Placental pericyte (primary cell): ENCODE measurements around the gene FZR1. TPM values are rescaled to one million over a fixed set of nuclear protein-coding genes. Genes with fewer than 3 reads are reported as not detected.

ENCODE experiments used
- small RNA-seq: library from RNA; depleted of rRNA; stranded (forward); fragments of <200 nt; gene quantifications from one replicate; pipeline ENCODE3, GENCODE V24; 2012; ENCODE audit warnings: low replicate concordance
- total RNA-seq: library from RNA; depleted of rRNA; stranded (reverse); fragments of >200 nt; gene quantifications from 2 replicates; pipeline ENCODE4 v1.2.3, GENCODE V29; 2012

Gene FZR1
- total RNA-seq, result 36.3 and 63.3 TPM in 2 replicates

GRCh38 chr19:3505598-3506383 is at the start of gene FZR1:
Gene FZR1 (plus strand): TSS chr19:3506311. CDS start chr19:3522990, 16,679 bp downstream.

GRCh38 chr19:3480383-3481091 is 25.6 kb upstream of the FZR1 start, which contains the start of gene SMIM24:
Gene SMIM24 (minus strand): TSS chr19:3480525. CDS start chr19:3480463, 62 bp downstream.

GRCh38 chr19:3483226-3483628 is 22.9 kb upstream of the FZR1 start, which contains the start of gene SMIM44:
Gene SMIM44 (minus strand): TSS chr19:3483441. CDS start chr19:3483403, 38 bp downstream.

GRCh38 chr19:3500429-3501101 is 5.5 kb upstream of the FZR1 start, which contains the start of gene DOHH:
Gene DOHH (minus strand): TSS chr19:3500674. CDS start chr19:3496814, 3,860 bp downstream.

GRCh38 chr19:3538965-3539755 is 33.0 kb downstream of the FZR1 start, which contains the start of gene TEKTIP1:
Gene TEKTIP1 (plus strand): TSS chr19:3539174. CDS start chr19:3539178, 4 bp downstream.

GRCh38 chr19:3557461-3558248 is 51.5 kb downstream of the FZR1 start, which contains the start of gene MFSD12:
Gene MFSD12 (minus strand): TSS chr19:3557586. CDS start chr19:3557403, 183 bp downstream.

GRCh38 chr19:3572855-3573161 is 66.7 kb downstream of the FZR1 start, which contains the start of gene HMG20B:
Gene HMG20B (plus strand): TSS chr19:3572944. CDS start chr19:3573310, 366 bp downstream.

GRCh38 chr19:3585301-3586126 is 79.4 kb downstream of the FZR1 start, which contains the start of gene GIPC3:
Gene GIPC3 (plus strand): TSS chr19:3585478. CDS start chr19:3585598, 120 bp downstream.

Small RNAs within 50 kb of the gene (small RNA-seq; reads per million reads assigned to genes)
- not detected for gene AC005786.1
- gene RF00212, result 0.10 reads per million

Other genes with a start within 250 kb of the FZR1 start
- gene NFIC, start 139.7 kb upstream of the FZR1 start, total RNA-seq, result 54.9 and 83.8 TPM in 2 replicates
- not detected in 2 replicates for gene SMIM24, start 25.8 kb upstream of the FZR1 start, total RNA-seq
- not detected in 2 replicates for gene SMIM44, start 22.9 kb upstream of the FZR1 start, total RNA-seq
- gene DOHH, start 5.6 kb upstream of the FZR1 start, total RNA-seq, result 13.8 and 18.0 TPM in 2 replicates
- gene TEKTIP1, start 32.9 kb downstream of the FZR1 start, total RNA-seq, result not detected in 2 replicates
- 122 and 179 TPM in 2 replicates for gene MFSD12, start 51.3 kb downstream of the FZR1 start, total RNA-seq
- gene HMG20B, start 66.6 kb downstream of the FZR1 start, total RNA-seq, result 74.4 and 82.3 TPM in 2 replicates
- gene GIPC3, start 79.2 kb downstream of the FZR1 start, total RNA-seq, result under 0.01 and 0.14 TPM in 2 replicates
- 1.5 and 5.6 TPM in 2 replicates for gene TBXA2R, start 100.6 kb downstream of the FZR1 start, total RNA-seq
- 23.6 and 36.8 TPM in 2 replicates for gene CACTIN, start 120.5 kb downstream of the FZR1 start, total RNA-seq
- gene PIP5K1C, start 194.2 kb downstream of the FZR1 start, total RNA-seq, result 27.4 and 46.8 TPM in 2 replicates
- gene TJP3, start 202.1 kb downstream of the FZR1 start, total RNA-seq, result not detected in 2 replicates